ENCODE results near the gene PRUNE2.

The PRUNE2 gene

DNA sequence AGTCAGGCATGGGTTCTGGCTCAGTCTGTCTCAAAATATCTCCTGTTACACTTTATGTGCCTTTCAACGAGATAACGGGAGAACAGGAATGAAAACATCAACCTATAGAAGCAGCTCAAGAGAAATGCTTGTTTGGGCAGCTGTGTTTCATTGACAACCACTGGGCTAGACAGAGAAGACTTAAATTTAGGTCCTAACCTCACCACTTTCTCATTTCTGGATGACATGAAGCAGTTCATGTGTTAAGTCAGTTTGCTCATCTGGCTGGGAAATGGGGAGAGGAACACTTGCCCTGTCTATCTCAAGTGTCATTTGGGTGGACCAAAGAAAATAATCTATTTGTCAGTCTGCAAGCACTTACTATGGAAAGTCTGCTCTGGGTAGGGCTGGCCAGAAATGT is 208.4 kb downstream of the PRUNE2 start:
- WGBS = 86% methylated on average over 2 of the region's 2 CpGs
- Histone ChIP-seq H3K18ac (ENCODE audit: low read depth in 1 of 2, low read length in 2 of 2) (no peak overlapping the region), H3K4me1 (ENCODE audit: control insufficient read depth, insufficient read depth, low read depth, low read length) (peaks cover 3% of the 10 kb centered on the region), H3K27me3 (ENCODE audit: control insufficient read depth in 1 of 2, insufficient read depth in 1 of 2, low read length in 2 of 2) (no peaks in the 10 kb centered on the region), H3K4ac (ENCODE audit: low read depth in 1 of 2, low read length in 2 of 2) (no peak overlapping the region), H3K14ac (ENCODE audit: low read length in 2 of 2) (no peak overlapping the region), H3K9ac (ENCODE audit: low read length) (no peak overlapping the region), H3K4me2 (ENCODE audit: low read length, poor library complexity, severe bottlenecking) (no peak overlapping the region), H4K91ac (ENCODE audit: low read length) (no peak overlapping the region), H2BK12ac (ENCODE audit: low read length in 2 of 2) (no peak overlapping the region), H3K4me3 (ENCODE audit: insufficient read depth in 1 of 2, low read depth in 1 of 2, low read length in 2 of 2) (no peak overlapping the region), H2BK5ac (ENCODE audit: low read depth, low read length, poor library complexity, severe bottlenecking) (no peak overlapping the region), H2BK120ac (ENCODE audit: low read depth, low read length) (no peak overlapping the region), H3K27ac (ENCODE audit: low read length, poor library complexity, severe bottlenecking) (no peak overlapping the region), H4K8ac (ENCODE audit: low read length) (no peak overlapping the region), H3K23ac (ENCODE audit: low read length in 2 of 2) (no peak overlapping the region), H3K9me3 (ENCODE audit: control insufficient read depth, low read length) (no peaks in the 10 kb centered on the region), H2AK5ac (ENCODE audit: low read length, severe bottlenecking) (no peak overlapping the region), H2BK15ac (ENCODE audit: low read depth, poor library complexity, severe bottlenecking) (no peak overlapping the region), H2AFZ (ENCODE audit: low read depth, low read length) (no peak overlapping the region), H3K36me3 (ENCODE audit: control insufficient read depth in 1 of 2, insufficient read depth in 2 of 2, low read depth in 1 of 2, low read length in 2 of 2) (peaks cover 0 to 1% of the 10 kb centered on the region in 2 experiments), H3K79me1 (replicated peaks; ENCODE audit: low read length, poor library complexity, severe bottlenecking) (no peaks in the 10 kb centered on the region)
- no peak for DNase-seq

DNA sequence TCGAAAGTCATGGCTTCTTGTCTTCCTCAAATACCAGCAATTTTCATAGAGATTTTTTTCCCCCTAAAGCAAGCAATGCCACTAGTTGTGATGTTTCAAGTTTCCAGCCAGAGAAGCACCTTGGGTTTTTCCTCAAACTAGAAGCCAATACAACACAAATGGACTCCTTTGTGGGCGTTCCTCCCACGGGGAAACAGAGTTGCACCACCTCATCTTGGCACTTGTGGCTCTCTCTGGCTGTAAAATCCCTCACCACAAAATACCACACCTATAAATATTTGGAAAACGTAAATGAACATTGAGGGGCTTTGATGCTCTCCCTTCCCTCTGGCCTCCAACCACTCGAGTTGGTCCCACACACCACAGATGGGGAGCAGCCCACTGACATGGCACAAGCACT is 208.8 kb downstream of the PRUNE2 start:
- Histone ChIP-seq H3K4ac (ENCODE audit: low read depth in 1 of 2, low read length in 2 of 2) (no peak overlapping the region), H3K9ac (ENCODE audit: low read length) (no peak overlapping the region), H3K79me1 (replicated peaks; ENCODE audit: low read length, poor library complexity, severe bottlenecking) (no peaks in the 10 kb centered on the region), H2AK5ac (ENCODE audit: low read length, severe bottlenecking) (no peak overlapping the region), H4K8ac (ENCODE audit: low read length) (no peak overlapping the region), H3K14ac (ENCODE audit: low read length in 2 of 2) (no peak overlapping the region), H3K4me3 (ENCODE audit: insufficient read depth in 1 of 2, low read depth in 1 of 2, low read length in 2 of 2) (no peak overlapping the region), H3K27me3 (ENCODE audit: control insufficient read depth in 1 of 2, insufficient read depth in 1 of 2, low read length in 2 of 2) (no peaks in the 10 kb centered on the region), H2BK15ac (ENCODE audit: low read depth, poor library complexity, severe bottlenecking) (no peak overlapping the region), H2AFZ (ENCODE audit: low read depth, low read length) (no peak overlapping the region), H2BK12ac (ENCODE audit: low read length in 2 of 2) (no peak overlapping the region), H3K4me1 (ENCODE audit: control insufficient read depth, insufficient read depth, low read depth, low read length) (peaks cover 3% of the 10 kb centered on the region), H3K18ac (ENCODE audit: low read depth in 1 of 2, low read length in 2 of 2) (no peak overlapping the region), H2BK5ac (ENCODE audit: low read depth, low read length, poor library complexity, severe bottlenecking) (no peak overlapping the region), H2BK120ac (ENCODE audit: low read depth, low read length) (no peak overlapping the region), H4K91ac (ENCODE audit: low read length) (no peak overlapping the region), H3K23ac (ENCODE audit: low read length in 2 of 2) (no peak overlapping the region), H3K4me2 (ENCODE audit: low read length, poor library complexity, severe bottlenecking) (no peak overlapping the region), H3K9me3 (ENCODE audit: control insufficient read depth, low read length) (no peaks in the 10 kb centered on the region), H3K27ac (ENCODE audit: low read length, poor library complexity, severe bottlenecking) (no peak overlapping the region), H3K36me3 (ENCODE audit: control insufficient read depth in 1 of 2, insufficient read depth in 2 of 2, low read depth in 1 of 2, low read length in 2 of 2) (no peaks in the 10 kb centered on the region)
- no peak for DNase-seq
- WGBS = 82% methylated on average over 5 of the region's 5 CpGs

DNA sequence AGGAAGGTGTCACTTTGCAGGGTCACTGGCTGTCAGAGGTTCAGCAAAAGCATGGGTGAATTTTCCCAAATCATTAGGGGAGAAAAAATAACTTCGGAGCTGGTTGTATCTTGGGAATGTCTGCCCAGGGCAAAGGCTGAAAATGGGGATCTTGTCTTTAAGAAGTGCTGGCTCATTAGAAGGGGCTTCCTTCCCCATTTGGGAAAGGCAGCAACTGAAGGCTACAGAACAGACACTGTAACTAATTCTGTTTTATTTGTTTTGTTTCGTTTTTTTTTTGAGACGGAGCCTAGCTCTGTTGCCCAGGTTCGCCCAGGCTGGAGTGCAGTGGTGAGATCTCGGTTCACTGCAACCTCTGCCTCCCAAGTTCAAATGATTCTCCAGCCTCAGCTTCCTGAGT is 212.0 kb downstream of the PRUNE2 start:
- Histone ChIP-seq H3K27me3 (ENCODE audit: control insufficient read depth in 1 of 2, insufficient read depth in 1 of 2, low read length in 2 of 2) (no peaks in the 10 kb centered on the region), H2BK15ac (ENCODE audit: low read depth, poor library complexity, severe bottlenecking) (no peak overlapping the region), H3K79me1 (replicated peaks; ENCODE audit: low read length, poor library complexity, severe bottlenecking) (no peaks in the 10 kb centered on the region), H3K9ac (ENCODE audit: low read length) (no peak overlapping the region), H4K8ac (ENCODE audit: low read length) (no peak overlapping the region), H3K4ac (ENCODE audit: low read depth in 1 of 2, low read length in 2 of 2) (no peak overlapping the region), H3K4me1 (ENCODE audit: control insufficient read depth, insufficient read depth, low read depth, low read length) (peaks cover 1% of the 10 kb centered on the region), H3K36me3 (ENCODE audit: control insufficient read depth in 1 of 2, insufficient read depth in 2 of 2, low read depth in 1 of 2, low read length in 2 of 2) (no peaks in the 10 kb centered on the region), H3K9me3 (ENCODE audit: control insufficient read depth, low read length) (no peaks in the 10 kb centered on the region), H2AK5ac (ENCODE audit: low read length, severe bottlenecking) (no peak overlapping the region), H2BK12ac (ENCODE audit: low read length in 2 of 2) (no peak overlapping the region), H4K91ac (ENCODE audit: low read length) (no peak overlapping the region), H3K23ac (ENCODE audit: low read length in 2 of 2) (no peak overlapping the region), H3K27ac (ENCODE audit: low read length, poor library complexity, severe bottlenecking) (no peak overlapping the region), H3K4me2 (ENCODE audit: low read length, poor library complexity, severe bottlenecking) (no peak overlapping the region), H3K14ac (ENCODE audit: low read length in 2 of 2) (no peak overlapping the region), H2AFZ (ENCODE audit: low read depth, low read length) (no peak overlapping the region), H3K4me3 (ENCODE audit: insufficient read depth in 1 of 2, low read depth in 1 of 2, low read length in 2 of 2) (no peak overlapping the region), H2BK5ac (ENCODE audit: low read depth, low read length, poor library complexity, severe bottlenecking) (no peak overlapping the region), H2BK120ac (ENCODE audit: low read depth, low read length) (no peak overlapping the region), H3K18ac (ENCODE audit: low read depth in 1 of 2, low read length in 2 of 2) (no peak overlapping the region)
- no peak for DNase-seq
- 91% methylated on average over 5 of the region's 5 CpGs for WGBS

DNA sequence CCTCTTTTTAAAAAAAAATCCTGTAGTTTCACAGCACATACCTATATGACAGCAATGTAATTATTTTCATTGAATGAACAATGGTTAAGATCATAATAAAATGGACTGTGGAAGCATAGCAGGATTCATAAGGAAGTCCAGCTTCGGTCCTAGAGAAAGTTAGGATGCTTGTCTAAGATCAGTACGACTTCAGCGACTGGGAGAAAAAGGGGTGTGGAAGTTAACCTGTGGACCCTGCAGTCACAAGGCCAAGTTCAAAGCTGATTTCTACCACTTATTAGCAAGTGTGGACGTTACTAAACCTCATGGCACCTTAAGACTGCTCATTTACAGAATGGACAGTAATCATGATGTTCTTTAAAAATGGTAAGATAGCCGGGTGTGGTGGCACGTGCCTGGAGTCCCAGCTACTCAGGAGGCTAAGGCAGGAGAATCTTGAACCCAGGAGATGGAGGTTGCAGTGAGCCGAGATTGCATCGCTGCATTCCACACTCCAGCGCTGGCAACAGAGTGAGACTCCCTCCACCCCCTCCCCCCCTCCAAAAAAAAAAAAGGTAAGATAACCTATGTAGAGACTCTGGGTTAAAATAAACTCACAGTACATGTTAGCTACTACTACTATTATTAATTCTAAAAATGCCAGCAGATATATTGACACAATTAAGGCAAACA is 213.3 kb downstream of the PRUNE2 start:
- WGBS = 94% methylated on average over 3 of the region's 9 CpGs

More for the DNA sequence above, 213.3 kb downstream of the PRUNE2 start:
- no peak overlapping the region for H3K4ac ChIP-seq (ENCODE audit: low read depth in 1 of 2, low read length in 2 of 2)
- H3K36me3 ChIP-seq (ENCODE audit: control insufficient read depth in 1 of 2, insufficient read depth in 2 of 2, low read depth in 1 of 2, low read length in 2 of 2) = no peaks in the 10 kb centered on the region
- no peaks in the 10 kb centered on the region for H3K9me3 ChIP-seq (ENCODE audit: control insufficient read depth, low read length)
- H4K91ac ChIP-seq (ENCODE audit: low read length) = no peak overlapping the region
- no peak overlapping the region for H2AFZ ChIP-seq (ENCODE audit: low read depth, low read length)
- peaks cover 1% of the 10 kb centered on the region for H3K4me1 ChIP-seq (ENCODE audit: control insufficient read depth, insufficient read depth, low read depth, low read length)
- no peak overlapping the region for H2BK5ac ChIP-seq (ENCODE audit: low read depth, low read length, poor library complexity, severe bottlenecking)
- H2AK5ac ChIP-seq (ENCODE audit: low read length, severe bottlenecking) = no peak overlapping the region
- no peak overlapping the region for H2BK12ac ChIP-seq (ENCODE audit: low read length in 2 of 2)
- H3K4me2 ChIP-seq (ENCODE audit: low read length, poor library complexity, severe bottlenecking) = no peak overlapping the region
- peak overlapping the region; percentile 82 for H3K9ac ChIP-seq (ENCODE audit: low read length)
- peak overlapping the region in 1 of 2 experiments; percentile 71 for H3K4me3 ChIP-seq (ENCODE audit: insufficient read depth in 1 of 2, low read depth in 1 of 2, low read length in 2 of 2)
- no peak overlapping the region for H3K14ac ChIP-seq (ENCODE audit: low read length in 2 of 2)
- no peaks in the 10 kb centered on the region for H3K27me3 ChIP-seq (ENCODE audit: control insufficient read depth in 1 of 2, insufficient read depth in 1 of 2, low read length in 2 of 2)
- no peak overlapping the region for H3K27ac ChIP-seq (ENCODE audit: low read length, poor library complexity, severe bottlenecking)
- H3K79me1 ChIP-seq (replicated peaks; ENCODE audit: low read length, poor library complexity, severe bottlenecking) = no peaks in the 10 kb centered on the region
- H2BK15ac ChIP-seq (ENCODE audit: low read depth, poor library complexity, severe bottlenecking) = no peak overlapping the region
- DNase-seq = no peak
- H2BK120ac ChIP-seq (ENCODE audit: low read depth, low read length) = no peak overlapping the region
- no peak overlapping the region for H4K8ac ChIP-seq (ENCODE audit: low read length)
- no peak overlapping the region for H3K23ac ChIP-seq (ENCODE audit: low read length in 2 of 2)
- H3K18ac ChIP-seq (ENCODE audit: low read depth in 1 of 2, low read length in 2 of 2) = no peak overlapping the region
